Fibroblast of mammary gland (primary cell): ENCODE measurements around the gene WDFY3.

ENCODE experiments used
- DNase-seq: peaks from one replicate; pipeline ENCODE4 v3.0.0-alpha.2; 2010; ENCODE audit warnings: low read depth
- H3K4me3 ChIP-seq: 2 replicates; pipeline ENCODE4 v1.5.1; 2011; ENCODE audit warnings: low read depth, mild to moderate bottlenecking, low read length, moderate library complexity; ENCODE audit not compliant: control insufficient read depth
- CTCF ChIP-seq: conservative IDR thresholded peaks from 2 replicates; pipeline ENCODE4 v1.5.1; 2011; ENCODE audit warnings: low read depth, low read length, inconsistent platforms; ENCODE audit not compliant: control insufficient read depth, insufficient read depth

The WDFY3 gene

GRCh38 chr4:84952776-84953175, 13.7 kb downstream of the WDFY3 start:
- TF ChIP-seq CTCF: no peak
- DNase-seq: no peak
- H3K4me3 ChIP-seq: no peak overlapping the region

GRCh38 chr4:84952004-84952403, 14.5 kb downstream of the WDFY3 start:
- H3K4me3 ChIP-seq: no peak overlapping the region
- peak; percentile 75 for DNase-seq
- no peak for TF ChIP-seq CTCF

- DNase-seq: peak; percentile 24
- no peak for TF ChIP-seq CTCF
- H3K4me3 ChIP-seq: no peak overlapping the region
Measured at GRCh38 chr4:84948056-84948455, 18.4 kb downstream of the WDFY3 start.

GRCh38 chr4:84944947-84945346, 21.5 kb downstream of the WDFY3 start:
- DNase-seq: peak; percentile 36
- TF ChIP-seq CTCF: no peak

GRCh38 chr4:84940960-84941359, 25.5 kb downstream of the WDFY3 start:
- no peak for TF ChIP-seq CTCF
- DNase-seq: no peak
- no peak overlapping the region for H3K4me3 ChIP-seq

More at GRCh38 chr4:84944947-84945346, 21.5 kb downstream of the WDFY3 start:
- no peak overlapping the region for H3K4me3 ChIP-seq

GRCh38 chr4:84939113-84939512, 27.4 kb downstream of the WDFY3 start:
- TF ChIP-seq CTCF: no peak
- DNase-seq: no peak
- no peak overlapping the region for H3K4me3 ChIP-seq

- peak; percentile 49 for DNase-seq
- no peak overlapping the region for H3K4me3 ChIP-seq
- no peak for TF ChIP-seq CTCF
Measured at GRCh38 chr4:84938316-84938715, 28.2 kb downstream of the WDFY3 start.
